Type B pancreatic cell (in vitro differentiated cells): ENCODE data around the gene TIAM1. TPM values are rescaled to one million over a fixed set of nuclear protein-coding genes. Genes with fewer than 3 reads are reported as not detected.

Source experiments
- DNase-seq: peaks from one replicate; pipeline ENCODE4 v3.0.0; 2021; ENCODE audit warnings: mixed read lengths; ENCODE audit not compliant: unreplicated experiment; ENCODE audit errors: extremely low spot score
- H3K27ac Mint-ChIP-seq: 2 replicates; pipeline ENCODE4 v1.8.0; 2021; ENCODE audit warnings: mild to moderate bottlenecking, mixed read lengths
- H3K27me3 Mint-ChIP-seq: 2 replicates; pipeline ENCODE4 v1.8.0; 2021; ENCODE audit warnings: mixed read lengths
- H3K36me3 Mint-ChIP-seq: 2 replicates; pipeline ENCODE4 v1.8.0; 2021; ENCODE audit warnings: mixed read lengths
- H3K4me1 Mint-ChIP-seq: one replicate; pipeline ENCODE4 v1.8.0; 2021; ENCODE audit warnings: mixed read lengths; ENCODE audit not compliant: unreplicated experiment
- H3K4me3 Mint-ChIP-seq: 2 replicates; pipeline ENCODE4 v1.8.0; 2021; ENCODE audit warnings: mild to moderate bottlenecking, mixed read lengths
- H3K9me3 Mint-ChIP-seq: 2 replicates; pipeline ENCODE4 v1.8.0; 2021; ENCODE audit warnings: mixed read lengths
- total RNA-seq: library from RNA; stranded (reverse); gene quantifications from 2 replicates; pipeline ENCODE4 v1.2.1, GENCODE V29; 2021; ENCODE audit warnings: low replicate concordance
- TF ChIP-seq, protein P1 (sequence below): fragments of 200-600 bp; sonication (generic); conservative IDR thresholded peaks from 2 replicates; pipeline ENCODE4 v1.5.0; 2021; ENCODE audit warnings: antibody characterized with exemption, mild to moderate bottlenecking

Gene TIAM1
- total RNA-seq, 1 donor from 2014 or later: 49.3 TPM

- peaks cover 8% of the 10 kb centered on the region for H3K4me1 Mint-ChIP-seq
- TF ChIP-seq, protein P1, sequence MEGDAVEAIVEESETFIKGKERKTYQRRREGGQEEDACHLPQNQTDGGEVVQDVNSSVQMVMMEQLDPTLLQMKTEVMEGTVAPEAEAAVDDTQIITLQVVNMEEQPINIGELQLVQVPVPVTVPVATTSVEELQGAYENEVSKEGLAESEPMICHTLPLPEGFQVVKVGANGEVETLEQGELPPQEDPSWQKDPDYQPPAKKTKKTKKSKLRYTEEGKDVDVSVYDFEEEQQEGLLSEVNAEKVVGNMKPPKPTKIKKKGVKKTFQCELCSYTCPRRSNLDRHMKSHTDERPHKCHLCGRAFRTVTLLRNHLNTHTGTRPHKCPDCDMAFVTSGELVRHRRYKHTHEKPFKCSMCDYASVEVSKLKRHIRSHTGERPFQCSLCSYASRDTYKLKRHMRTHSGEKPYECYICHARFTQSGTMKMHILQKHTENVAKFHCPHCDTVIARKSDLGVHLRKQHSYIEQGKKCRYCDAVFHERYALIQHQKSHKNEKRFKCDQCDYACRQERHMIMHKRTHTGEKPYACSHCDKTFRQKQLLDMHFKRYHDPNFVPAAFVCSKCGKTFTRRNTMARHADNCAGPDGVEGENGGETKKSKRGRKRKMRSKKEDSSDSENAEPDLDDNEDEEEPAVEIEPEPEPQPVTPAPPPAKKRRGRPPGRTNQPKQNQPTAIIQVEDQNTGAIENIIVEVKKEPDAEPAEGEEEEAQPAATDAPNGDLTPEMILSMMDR: no peak
- H3K27me3 Mint-ChIP-seq: no peaks in the 10 kb centered on the region
- DNase-seq: no peak
- H3K9me3 Mint-ChIP-seq: peaks cover 4% of the 10 kb centered on the region
- no peak overlapping the region for H3K4me3 Mint-ChIP-seq
- H3K27ac Mint-ChIP-seq: no peak overlapping the region
- H3K36me3 Mint-ChIP-seq: peaks cover 20% of the 10 kb centered on the region
Measured at GRCh38 chr21:31289702-31290101, 54.4 kb downstream of the TIAM1 start.

- no peak overlapping the region for H3K27ac Mint-ChIP-seq
- no peak for DNase-seq
- no peak overlapping the region for H3K4me3 Mint-ChIP-seq
- no peaks in the 10 kb centered on the region for H3K27me3 Mint-ChIP-seq
- TF ChIP-seq, protein P1: no peak
- peaks cover 11% of the 10 kb centered on the region for H3K36me3 Mint-ChIP-seq
- H3K4me1 Mint-ChIP-seq: peaks cover 5% of the 10 kb centered on the region
- H3K9me3 Mint-ChIP-seq: peaks cover 4% of the 10 kb centered on the region
Measured at GRCh38 chr21:31288191-31288590, 55.9 kb downstream of the TIAM1 start.

DNA sequence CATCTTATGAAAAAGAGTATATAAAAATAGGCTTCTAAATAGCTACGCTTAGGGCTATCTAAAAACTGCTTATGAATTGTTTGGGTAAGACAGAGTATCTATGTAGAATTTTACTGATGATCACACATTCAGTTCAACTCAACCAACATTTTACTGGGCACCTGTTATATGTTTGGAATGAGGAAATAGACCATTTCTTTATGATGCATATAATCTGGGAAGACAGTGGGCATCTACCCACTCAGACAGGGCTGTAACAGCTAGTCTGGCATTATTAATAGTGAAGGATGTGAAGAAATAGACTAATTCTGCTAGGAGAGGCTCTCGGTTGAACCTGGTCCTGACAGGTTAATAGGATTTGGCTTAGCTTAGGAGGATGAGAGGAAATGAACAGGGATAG lies 56.9 kb downstream of the TIAM1 start:
- Mint-ChIP-seq H3K4me1 (peaks cover 11% of the 10 kb centered on the region), H3K27me3 (no peaks in the 10 kb centered on the region), H3K9me3 (peaks cover 4% of the 10 kb centered on the region), H3K27ac (no peak overlapping the region), H3K36me3 (peaks cover 10% of the 10 kb centered on the region), H3K4me3 (no peak overlapping the region)
- TF ChIP-seq, protein P1: no peak
- DNase-seq: no peak

DNA sequence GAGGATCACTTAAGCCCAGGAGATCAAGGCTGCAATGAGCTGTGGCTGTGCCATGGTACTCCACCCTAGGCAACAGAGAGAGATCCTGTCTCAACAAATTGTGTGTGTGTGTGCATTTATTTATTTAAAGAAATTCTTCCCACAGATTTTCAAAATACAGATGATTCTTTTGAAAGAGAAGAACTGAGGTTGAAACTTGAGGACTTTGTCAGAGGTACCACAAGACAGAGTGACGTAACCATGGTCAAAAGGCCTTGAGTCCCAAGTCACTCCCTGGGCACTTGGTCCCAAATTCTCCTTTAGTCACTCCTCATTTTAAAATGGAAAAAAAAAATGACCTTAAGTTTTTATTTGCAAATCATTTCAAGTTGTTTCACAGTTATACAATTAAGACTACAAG lies 57.4 kb downstream of the TIAM1 start:
- DNase-seq: no peak
- TF ChIP-seq, protein P1: no peak
- peaks cover 7% of the 10 kb centered on the region for H3K36me3 Mint-ChIP-seq
- no peak overlapping the region for H3K27ac Mint-ChIP-seq
- peaks cover 11% of the 10 kb centered on the region for H3K4me1 Mint-ChIP-seq
- no peak overlapping the region for H3K4me3 Mint-ChIP-seq
- no peaks in the 10 kb centered on the region for H3K27me3 Mint-ChIP-seq
- H3K9me3 Mint-ChIP-seq: no peaks in the 10 kb centered on the region

DNA sequence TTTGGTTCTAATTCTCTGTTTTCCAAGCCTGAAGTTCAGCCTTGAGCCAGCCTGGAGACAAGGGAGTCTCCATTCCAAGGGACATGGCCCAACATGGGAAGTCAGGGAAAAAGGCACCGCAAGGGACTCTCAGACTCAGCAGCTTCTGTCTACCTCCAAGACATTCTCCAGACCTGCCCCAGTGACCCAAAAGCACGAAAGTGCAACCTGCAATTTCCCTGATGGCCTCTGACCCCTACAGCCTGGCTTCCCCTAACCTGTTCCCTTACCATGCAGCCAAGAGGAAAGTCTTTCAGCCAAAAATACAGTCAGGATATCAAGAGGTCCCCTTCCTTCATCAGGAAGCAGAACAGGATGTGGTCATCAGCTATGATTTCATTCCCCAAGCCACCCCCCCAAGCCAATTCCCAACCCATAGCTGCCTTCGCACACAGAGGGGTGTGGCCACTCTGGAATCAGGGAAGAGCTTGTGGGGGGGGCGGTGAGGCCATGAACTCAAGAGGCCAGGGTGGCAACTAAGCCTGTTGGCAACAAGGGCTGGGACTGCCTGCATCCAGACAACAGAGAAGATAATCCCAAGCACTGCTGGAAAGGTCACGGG lies 59.2 kb downstream of the TIAM1 start:
- no peak for DNase-seq
- TF ChIP-seq, protein P1: no peak
- H3K27me3 Mint-ChIP-seq: no peaks in the 10 kb centered on the region
- no peak overlapping the region for H3K27ac Mint-ChIP-seq
- peaks cover 10% of the 10 kb centered on the region for H3K36me3 Mint-ChIP-seq
- H3K4me1 Mint-ChIP-seq: peaks cover 11% of the 10 kb centered on the region
- no peak overlapping the region for H3K4me3 Mint-ChIP-seq
- H3K9me3 Mint-ChIP-seq: no peaks in the 10 kb centered on the region

DNA sequence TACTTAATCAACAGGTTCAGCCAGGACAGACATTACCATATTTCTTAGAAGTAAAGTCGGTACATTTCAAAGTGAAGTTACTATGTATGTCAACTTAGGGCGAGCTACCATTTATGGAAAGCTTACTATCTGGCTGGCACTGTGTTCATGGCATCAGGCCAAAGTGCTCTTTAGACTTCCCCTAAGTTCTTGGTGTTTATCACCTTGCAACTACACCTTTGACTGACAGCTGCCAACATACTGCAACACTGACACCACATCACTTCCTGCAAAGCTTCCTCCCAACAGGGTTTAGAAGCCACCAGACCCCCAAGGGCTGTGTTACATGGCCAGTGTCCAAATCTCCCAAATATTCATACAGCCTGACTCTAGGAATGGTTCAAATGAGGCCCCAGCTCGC lies 61.0 kb downstream of the TIAM1 start:
- Mint-ChIP-seq H3K36me3 (peaks cover 10% of the 10 kb centered on the region), H3K27me3 (no peaks in the 10 kb centered on the region), H3K9me3 (no peaks in the 10 kb centered on the region), H3K27ac (peak overlapping the region; percentile 80), H3K4me3 (no peak overlapping the region), H3K4me1 (peaks cover 11% of the 10 kb centered on the region)
- no peak for DNase-seq
- TF ChIP-seq, protein P1: no peak
